IPS-11a (cell line): ENCODE results near the gene C1orf74.
"Not testable (repeated sequence)": the region's sequence is repeated elsewhere in the genome, so short reads cannot be mapped to it uniquely, and the experiment has no call there.

Experiments
- H3K4me3 ChIP-seq: one replicate; pipeline ENCODE4 v1.5.1; 2013; ENCODE audit warnings: low read depth, low read length, control low read depth

The C1orf74 gene

GRCh38 chr1:209805875-209806760, 21.8 kb upstream of the C1orf74 start, which contains the start of gene IRF6:
TSS of gene IRF6 (minus strand) at chr1:209806142. CDS start at chr1:209801413, 4,729 bp downstream.
- peak within 1 kb of the TSS; percentile 79 for H3K4me3 ChIP-seq

GRCh38 chr1:209805341-209805781, 21.0 kb upstream of the C1orf74 start:
- H3K4me3 ChIP-seq, result peak overlapping the region; percentile 79

DNA sequence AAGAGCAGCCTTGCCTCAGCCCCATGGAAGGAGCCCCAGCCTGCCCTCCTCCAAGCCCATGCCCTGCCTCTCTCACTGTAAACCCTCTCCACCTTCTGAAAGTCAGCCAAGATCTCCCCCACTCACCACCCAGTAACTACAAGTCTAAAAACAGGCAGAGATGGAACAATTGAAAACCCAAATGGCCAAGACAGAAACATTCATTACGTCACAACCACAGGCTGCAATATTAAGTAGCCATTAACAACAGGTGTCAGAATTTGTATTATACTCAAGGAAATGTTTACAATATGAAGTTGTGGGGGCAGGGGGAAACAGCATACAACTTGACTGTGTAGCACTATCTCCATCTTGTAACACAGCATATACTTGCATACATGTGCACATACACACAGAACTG, 19.2 kb upstream of the C1orf74 start:
- no peak overlapping the region for H3K4me3 ChIP-seq

DNA sequence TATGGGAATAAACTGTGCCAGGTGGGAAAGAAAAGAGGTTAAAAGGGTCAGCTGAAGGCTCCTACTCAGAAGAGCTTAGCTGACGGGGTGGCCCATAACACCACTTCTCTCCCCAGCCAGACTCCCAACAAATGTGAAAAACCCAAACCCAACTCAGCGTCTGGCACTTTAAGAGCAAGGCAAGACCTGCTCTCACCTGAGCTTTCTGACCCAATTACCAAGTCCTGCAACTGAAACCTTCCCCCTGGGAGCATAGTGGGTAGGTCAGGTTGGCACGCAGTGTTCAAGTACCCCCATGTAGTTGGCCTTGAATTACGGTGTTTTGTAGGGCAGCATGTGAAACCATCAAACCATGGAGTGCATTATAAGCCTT, 18.4 kb upstream of the C1orf74 start:
- H3K4me3 ChIP-seq, result no peak overlapping the region

GRCh38 chr1:209802117-209802779, 17.9 kb upstream of the C1orf74 start:
- no peak overlapping the region for H3K4me3 ChIP-seq

DNA sequence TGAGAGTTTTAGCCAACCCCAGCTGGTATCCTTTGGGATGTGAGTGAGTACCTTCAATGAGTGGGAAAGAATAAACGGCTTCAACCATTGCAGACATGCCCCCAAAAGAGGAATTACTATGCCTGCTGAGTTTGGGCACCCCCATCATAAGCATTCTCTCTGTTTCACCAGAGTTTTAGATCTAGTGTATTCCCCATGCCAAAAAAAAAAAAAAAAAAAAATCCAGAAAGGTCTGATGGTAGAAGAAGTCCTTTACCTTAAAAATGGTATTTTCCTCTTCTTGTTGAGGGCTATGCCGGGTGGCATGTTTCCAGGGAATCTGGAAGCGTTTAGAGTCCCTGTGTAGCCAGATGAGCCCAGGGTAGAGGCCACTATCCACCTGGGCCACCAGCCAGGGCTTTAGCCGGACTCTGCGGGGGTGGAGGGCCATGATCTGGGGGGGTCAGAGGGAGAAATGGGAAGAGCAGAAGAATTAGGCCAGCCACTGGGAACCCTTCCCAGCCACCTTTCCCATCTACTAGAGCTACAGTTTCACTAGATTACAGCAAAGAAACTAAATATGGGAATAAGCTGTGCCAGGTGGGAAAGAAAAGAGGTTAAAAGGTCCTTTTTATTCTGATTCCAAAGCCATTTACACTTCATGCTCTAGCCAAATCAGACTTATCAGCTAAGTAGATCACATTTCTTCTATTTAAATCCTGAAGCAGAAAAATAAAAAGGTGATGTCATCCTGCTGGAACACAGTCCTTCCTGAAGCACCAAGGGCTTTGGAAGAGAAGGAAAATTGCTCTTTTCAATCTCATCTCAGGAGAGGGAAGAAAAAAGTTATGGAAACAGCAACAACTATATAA, 16.9 kb upstream of the C1orf74 start:
- no peak overlapping the region for H3K4me3 ChIP-seq

GRCh38 chr1:209797978-209798639, 13.8 kb upstream of the C1orf74 start:
- H3K4me3 ChIP-seq, result no peak overlapping the region

DNA sequence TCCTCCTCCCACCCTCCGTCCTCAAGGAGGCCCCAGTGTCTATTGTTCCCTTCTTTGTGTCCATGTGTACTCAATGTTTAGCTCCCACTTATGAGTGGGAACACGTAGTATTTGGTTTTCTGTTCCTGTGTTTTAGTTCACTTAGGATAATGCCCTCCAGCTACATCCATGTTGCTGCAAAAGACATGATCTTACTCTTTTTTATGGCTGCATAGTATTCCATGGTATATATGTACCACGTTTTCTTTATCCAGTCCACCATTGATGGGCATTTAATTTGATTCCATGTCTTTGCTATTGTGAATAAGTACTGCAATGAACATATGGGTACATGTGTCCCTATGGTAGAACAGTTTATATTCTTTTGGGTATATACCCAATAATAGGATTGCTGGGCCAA, 9.4 kb upstream of the C1orf74 start:
- H3K4me3 ChIP-seq, result not testable (repeated sequence)

DNA sequence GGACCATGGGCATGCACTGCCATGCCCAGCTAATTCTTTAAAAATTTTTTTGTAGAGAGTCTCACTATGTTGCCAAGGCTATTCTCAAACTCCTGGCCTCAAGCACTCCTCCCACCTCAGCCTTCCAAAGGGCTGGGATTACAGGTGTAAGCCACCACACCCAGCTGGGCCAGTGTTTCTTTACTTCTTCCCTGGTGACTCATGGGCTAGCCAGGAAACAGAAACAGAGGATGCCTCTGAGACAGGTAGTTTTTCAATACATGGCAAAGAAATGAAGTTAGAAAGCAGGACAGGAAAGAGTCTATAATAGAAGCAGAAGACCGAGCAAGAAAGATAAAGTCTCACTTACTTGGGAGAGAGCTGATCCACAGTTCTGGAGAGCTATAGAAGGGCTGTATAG, 7.6 kb upstream of the C1orf74 start:
- H3K4me3 ChIP-seq, result no peak overlapping the region

- no peak overlapping the region for H3K4me3 ChIP-seq
Observed at GRCh38 chr1:209790286-209791193, 6.2 kb upstream of the C1orf74 start.

DNA sequence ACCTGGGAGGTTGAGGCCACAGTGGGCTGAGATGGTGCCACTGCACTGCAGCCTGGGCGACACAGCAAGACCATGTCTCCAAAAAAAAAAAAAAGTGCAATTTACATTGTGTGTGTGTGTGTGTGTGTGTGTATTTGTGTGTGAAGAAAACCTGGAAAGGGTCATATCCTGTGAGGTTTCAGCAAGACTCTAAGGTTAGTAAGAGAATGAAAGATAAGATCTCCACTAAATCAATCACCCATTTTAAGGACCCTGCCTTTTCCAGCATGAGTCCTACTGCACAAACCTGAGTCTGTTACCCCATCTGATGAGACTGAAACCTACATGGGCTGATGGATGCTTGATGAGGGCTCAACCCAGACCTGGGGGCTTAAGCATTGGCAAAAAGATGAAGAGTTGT, 4.9 kb upstream of the C1orf74 start:
- no peak overlapping the region for H3K4me3 ChIP-seq

GRCh38 chr1:209787551-209787950, 3.2 kb upstream of the C1orf74 start:
- no peak overlapping the region for H3K4me3 ChIP-seq

- no peak overlapping the region for H3K4me3 ChIP-seq
Observed at GRCh38 chr1:209786146-209786545, 1.8 kb upstream of the C1orf74 start.

DNA sequence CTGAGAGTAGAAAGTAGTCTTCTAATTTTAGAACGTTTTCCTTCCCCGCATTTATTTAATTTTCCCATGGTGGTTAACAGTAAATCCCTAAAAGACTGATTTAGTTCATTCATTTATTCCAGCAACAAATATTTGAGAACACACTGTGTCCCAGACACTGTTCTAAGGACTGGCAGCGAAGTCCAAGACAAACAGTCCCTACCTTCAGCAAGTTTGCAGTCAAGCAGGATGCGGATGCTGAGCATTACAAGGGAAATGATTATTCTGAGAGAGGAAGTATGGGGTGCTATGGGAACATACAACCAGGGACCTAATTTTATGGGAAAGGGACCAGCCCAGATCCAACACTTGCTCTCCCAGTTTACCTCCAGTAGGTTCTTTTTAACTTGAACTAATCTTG, 1.2 kb upstream of the C1orf74 start:
- no peak overlapping the region for H3K4me3 ChIP-seq

DNA sequence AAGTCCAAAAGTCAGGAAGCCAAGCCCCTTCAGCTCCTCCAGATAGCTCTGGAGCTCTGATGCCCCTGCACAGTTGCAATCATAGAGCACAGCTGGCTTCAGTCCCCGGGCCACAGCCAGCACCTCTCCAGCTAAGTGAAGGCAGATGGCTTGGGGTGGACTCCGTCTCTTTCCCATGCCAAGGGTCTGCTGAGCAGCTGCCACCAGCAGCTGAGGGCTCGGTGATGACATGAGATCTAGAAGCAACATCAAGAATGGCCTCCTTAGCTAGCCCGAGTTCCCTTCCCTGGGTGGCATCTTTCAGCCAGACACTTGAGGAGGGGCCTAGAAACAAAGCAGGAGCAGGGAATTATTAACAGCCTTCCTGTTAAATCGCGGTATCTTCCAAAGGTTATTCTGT, 973 bp downstream of the C1orf74 start:
- no peak overlapping the region for H3K4me3 ChIP-seq

DNA sequence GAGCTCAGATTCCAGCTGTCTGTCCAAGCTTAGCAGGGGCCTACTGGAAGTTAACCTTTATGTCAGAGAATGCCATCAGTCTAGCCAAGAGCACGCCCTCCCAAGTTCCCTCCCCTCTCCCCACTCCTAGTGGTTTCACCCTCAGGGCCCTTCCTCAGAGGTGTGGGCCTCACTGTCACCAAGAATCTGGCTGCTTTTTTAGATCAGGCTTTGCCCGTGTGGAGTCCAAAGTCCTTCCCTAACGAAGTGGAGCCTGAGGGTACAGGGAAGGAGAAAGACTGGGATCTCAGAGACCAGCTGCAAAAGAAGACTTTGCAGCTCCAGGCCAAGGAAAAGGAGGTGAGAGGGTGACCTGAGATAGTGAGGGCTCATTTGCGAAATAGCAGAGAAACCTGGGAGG, 4.1 kb downstream of the C1orf74 start:
- H3K4me3 ChIP-seq, result no peak overlapping the region

GRCh38 chr1:209778102-209778501, 6.3 kb downstream of the C1orf74 start:
- H3K4me3 ChIP-seq, result no peak overlapping the region

DNA sequence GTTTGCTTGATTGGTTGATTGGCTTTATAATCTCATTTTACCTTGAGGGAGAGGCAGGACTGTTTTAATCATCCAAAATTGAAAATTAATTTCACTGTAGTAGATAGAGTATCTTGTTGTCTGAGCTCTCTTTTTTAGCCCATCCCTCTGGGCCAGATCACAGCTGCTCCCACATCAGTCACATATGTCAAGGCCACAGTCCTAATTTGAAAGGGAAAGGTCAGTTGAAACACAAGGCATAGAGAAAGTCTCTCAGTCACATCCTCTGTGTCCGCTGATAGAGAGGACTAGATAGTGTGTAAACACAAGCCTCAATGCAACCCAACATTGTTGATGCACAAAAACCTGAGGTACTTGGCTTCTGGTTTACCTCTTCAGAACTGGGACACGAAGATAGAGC, 6.8 kb downstream of the C1orf74 start:
- no peak overlapping the region for H3K4me3 ChIP-seq

GRCh38 chr1:209775678-209776077, 8.7 kb downstream of the C1orf74 start:
- no peak overlapping the region for H3K4me3 ChIP-seq

- H3K4me3 ChIP-seq, result no peak overlapping the region
Observed at GRCh38 chr1:209774592-209774991, 9.8 kb downstream of the C1orf74 start.
